ENCODE data around the gene MAGI3. TPM values are rescaled to one million over a fixed set of nuclear protein-coding genes. Genes with fewer than 3 reads are reported as not detected.

Gene MAGI3
- total and polyA plus RNA-seq, 2 donors (not counting 1 experiment from before 2014, with no cell fraction given), result 0.30 to 0.67 TPM

DNA sequence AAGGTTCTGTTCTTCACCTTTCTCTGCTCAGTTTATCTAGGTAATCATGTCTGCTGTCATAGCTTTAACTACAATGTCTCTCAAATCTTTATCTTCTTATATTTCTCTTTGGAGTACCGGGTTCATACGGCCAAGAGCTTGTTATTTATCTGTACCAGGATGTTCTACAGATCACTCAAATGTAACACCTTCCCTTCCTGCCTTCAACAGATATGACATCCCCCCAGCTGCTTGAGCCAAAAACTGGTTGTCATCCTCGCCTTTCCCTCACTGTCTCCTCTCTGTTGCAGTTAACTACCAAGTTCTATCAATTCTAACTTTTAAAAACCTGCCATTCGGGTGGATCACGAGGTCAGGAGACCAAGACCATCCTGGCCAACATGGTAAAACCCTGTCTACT is 220.1 kb downstream of the MAGI3 start:
- Histone ChIP-seq H3K9ac (ENCODE audit: low read length) (no peak overlapping the region), H3K4me3 (ENCODE audit: control extremely low read depth in 1 of 5, extremely low read depth in 1 of 5, insufficient read depth in 1 of 5, low read depth in 2 of 5, low read length in 4 of 5) (no peak overlapping the region), H3K79me2 (ENCODE audit: control insufficient read depth, insufficient read depth, low read length) (no peaks in the 10 kb centered on the region), H3K36me3 (replicated peaks in 1 of 2; ENCODE audit: control extremely low read depth in 1 of 2, control insufficient read depth in 1 of 2, extremely low read depth in 1 of 2, insufficient read depth in 2 of 2, low read length in 1 of 2) (no peaks in the 10 kb centered on the region), H3K27ac (ENCODE audit: low read length in 2 of 2) (no peak overlapping the region), H3K4me1 (ENCODE audit: control insufficient read depth in 2 of 2, insufficient read depth in 2 of 2, low read length in 2 of 2) (no peaks in the 10 kb centered on the region), H2AFZ (ENCODE audit: insufficient read depth, low read depth, low read length, poor library complexity, severe bottlenecking) (no peak overlapping the region), H3K9me3 (ENCODE audit: control extremely low read depth in 1 of 3, control insufficient read depth in 2 of 3, insufficient read depth in 1 of 3, low read length in 2 of 3) (no peaks in the 10 kb centered on the region), H3K4me2 (replicated peaks; ENCODE audit: low read depth, low read length, poor library complexity, severe bottlenecking) (no peak overlapping the region), H3K27me3 (replicated peaks in 1 of 4; ENCODE audit: control extremely low read depth in 1 of 4, control insufficient read depth in 3 of 4, insufficient read depth in 4 of 4, low read length in 3 of 4) (no peaks in the 10 kb centered on the region), H4K20me1 (ENCODE audit: control insufficient read depth, insufficient read depth, low read length, poor library complexity, severe bottlenecking) (no peaks in the 10 kb centered on the region)
- POLR2A ChIA-PET, result no interaction called here
- Mint-ChIP-seq H3K4me1 (no peaks in the 10 kb centered on the region), H3K4me3 (no peak overlapping the region), H3K27me3 (peaks cover 7% of the 10 kb centered on the region), H3K9me3 (ENCODE audit: insufficient read depth) (no peaks in the 10 kb centered on the region), H3K27ac (no peak overlapping the region)
- DNase-seq (no peak), ATAC-seq (ENCODE audit: low read depth) (no peak)
- WGBS (ENCODE audit: insufficient coverage), result 89% methylated on average over 5 of the region's 5 CpGs
- CTCF ChIA-PET, result no interaction called here
- intact Hi-C loops (cut with micrococcal nuclease), result no loop called here
- TF ChIP-seq CTCF (IDR thresholded peaks at IDR 0.05) (no peak), EZH2 (IDR thresholded peaks at IDR 0.05; ENCODE audit: borderline replicate concordance, insufficient read depth, low read depth, low read length, poor library complexity, severe bottlenecking) (no peak)

DNA sequence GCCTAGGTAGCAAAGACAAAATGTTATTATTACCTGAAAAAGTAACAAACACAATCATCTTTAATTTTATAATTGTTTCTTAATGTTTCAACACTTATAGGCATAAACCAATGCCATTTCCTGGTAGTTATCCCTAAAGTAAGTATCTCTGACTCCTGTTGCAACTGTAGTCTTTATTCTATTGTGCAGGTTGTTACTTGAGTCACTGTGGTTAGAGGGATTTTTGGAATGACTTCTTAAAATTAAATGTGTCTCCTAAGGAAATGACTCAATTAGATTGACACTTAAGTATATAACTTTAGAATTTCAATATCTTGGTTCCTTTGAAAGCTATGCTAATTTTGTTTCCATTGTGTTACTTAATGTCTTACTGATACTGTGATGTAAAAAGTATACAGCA is 225.1 kb downstream of the MAGI3 start:
- ChIA-PET CTCF (interaction anchor here (1.0 to 1.3 kb wide), 2 partner anchors 476 to 736 kb away, joined by 3 to 4 read pairs; no protein-coding TSS in a partner anchor), POLR2A (no interaction called here)
- H3K4me1 Mint-ChIP-seq, result no peaks in the 10 kb centered on the region
- DNase-seq (no peak), ATAC-seq (ENCODE audit: low read depth) (no peak)
- H3K27ac Mint-ChIP-seq, result no peak overlapping the region
- Histone ChIP-seq H3K27me3 (replicated peaks in 1 of 4; ENCODE audit: control extremely low read depth in 1 of 4, control insufficient read depth in 3 of 4, insufficient read depth in 4 of 4, low read length in 3 of 4) (no peaks in the 10 kb centered on the region), H2AFZ (ENCODE audit: insufficient read depth, low read depth, low read length, poor library complexity, severe bottlenecking) (no peak overlapping the region), H3K36me3 (replicated peaks in 1 of 2; ENCODE audit: control extremely low read depth in 1 of 2, control insufficient read depth in 1 of 2, extremely low read depth in 1 of 2, insufficient read depth in 2 of 2, low read length in 1 of 2) (no peaks in the 10 kb centered on the region), H3K9me3 (ENCODE audit: control extremely low read depth in 1 of 3, control insufficient read depth in 2 of 3, insufficient read depth in 1 of 3, low read length in 2 of 3) (no peaks in the 10 kb centered on the region), H3K27ac (ENCODE audit: low read length in 2 of 2) (no peak overlapping the region), H3K4me3 (ENCODE audit: control extremely low read depth in 1 of 5, extremely low read depth in 1 of 5, insufficient read depth in 1 of 5, low read depth in 2 of 5, low read length in 4 of 5) (no peak overlapping the region), H3K9ac (ENCODE audit: low read length) (no peak overlapping the region), H3K4me1 (ENCODE audit: control insufficient read depth in 2 of 2, insufficient read depth in 2 of 2, low read length in 2 of 2) (no peaks in the 10 kb centered on the region), H3K79me2 (ENCODE audit: control insufficient read depth, insufficient read depth, low read length) (no peaks in the 10 kb centered on the region), H3K4me2 (replicated peaks; ENCODE audit: low read depth, low read length, poor library complexity, severe bottlenecking) (no peak overlapping the region), H4K20me1 (ENCODE audit: control insufficient read depth, insufficient read depth, low read length, poor library complexity, severe bottlenecking) (no peaks in the 10 kb centered on the region)
- no peaks in the 10 kb centered on the region for H3K9me3 Mint-ChIP-seq (ENCODE audit: insufficient read depth)
- H3K27me3 Mint-ChIP-seq, result peaks cover 11% of the 10 kb centered on the region
- no peak overlapping the region for H3K4me3 Mint-ChIP-seq
- intact Hi-C loops (cut with micrococcal nuclease), result no loop called here
- TF ChIP-seq EZH2 (IDR thresholded peaks at IDR 0.05; ENCODE audit: borderline replicate concordance, insufficient read depth, low read depth, low read length, poor library complexity, severe bottlenecking) (no peak), CTCF (IDR thresholded peaks at IDR 0.05) (no peak)

Measured in B cell (primary cell).